A673 (cell line): Measurements from ENCODE around the gene IKZF2.

Experiments used
- CTCF ChIP-seq: fragments of 300-800, 200-600 bp; sonication (generic); conservative IDR thresholded peaks from 2 replicates; pipeline ENCODE4 v1.5.1; 2017; ENCODE audit warnings: low read depth, mild to moderate bottlenecking, antibody characterized with exemption, low read length, moderate library complexity, mixed read lengths
- EZH2 ChIP-seq: fragments of 200-600 bp; sonication (generic); IDR thresholded peaks from 2 replicates; pipeline ENCODE4 v1.6.1; 2017; ENCODE audit warnings: borderline replicate concordance, low read depth, mild to moderate bottlenecking, mixed read lengths, antibody characterized with exemption, low read length; ENCODE audit not compliant: poor library complexity, severe bottlenecking

GRCh38 chr2:213017404-213017803, 134.0 kb downstream of the IKZF2 start:
- TF ChIP-seq CTCF (no peak), EZH2 (no peak)
